ENCODE measurements around the gene NTMT1. TPM values are rescaled to one million over a fixed set of nuclear protein-coding genes. Genes with fewer than 3 reads are reported as not detected.
"Not testable (repeated sequence)": the region's sequence is repeated elsewhere in the genome, so short reads cannot be mapped to it uniquely, and the experiment has no call there.

Gene NTMT1
- total RNA-seq, 1 experiment from 2014 or later: 21.5 TPM

GRCh38 chr9:129654554-129655040, 28.6 kb downstream of the NTMT1 start:
- no peak for DNase-seq (ENCODE audit: low read depth)

- no peak for DNase-seq (ENCODE audit: low read depth)
Observed at GRCh38 chr9:129655154-129655553, 29.2 kb downstream of the NTMT1 start.

DNA sequence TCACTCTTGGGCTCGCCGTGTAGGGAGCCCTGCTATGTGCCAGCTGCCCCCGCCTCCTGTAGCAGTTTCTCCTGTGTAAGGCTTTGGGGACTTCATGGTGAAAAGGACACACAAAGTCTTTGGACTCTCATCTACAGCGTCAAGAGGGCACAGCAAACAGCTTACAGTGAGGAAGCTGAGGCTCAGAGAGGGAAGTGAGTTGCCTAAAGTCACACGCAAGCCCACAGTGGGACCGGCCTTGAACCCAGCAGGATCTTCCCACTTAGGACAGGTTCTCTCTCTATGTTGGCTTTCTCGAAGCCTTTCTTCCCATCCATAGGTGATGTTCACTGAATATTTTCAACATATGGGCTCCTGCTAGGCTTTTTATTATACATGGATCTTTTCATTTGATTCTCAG, 29.7 kb downstream of the NTMT1 start:
- no peak for DNase-seq (ENCODE audit: low read depth)

- peak; percentile 76 for DNase-seq (ENCODE audit: low read depth)
Observed at GRCh38 chr9:129656795-129657390, 30.9 kb downstream of the NTMT1 start.

- no peak for DNase-seq (ENCODE audit: low read depth)
Observed at GRCh38 chr9:129661029-129661428, 35.1 kb downstream of the NTMT1 start.

DNA sequence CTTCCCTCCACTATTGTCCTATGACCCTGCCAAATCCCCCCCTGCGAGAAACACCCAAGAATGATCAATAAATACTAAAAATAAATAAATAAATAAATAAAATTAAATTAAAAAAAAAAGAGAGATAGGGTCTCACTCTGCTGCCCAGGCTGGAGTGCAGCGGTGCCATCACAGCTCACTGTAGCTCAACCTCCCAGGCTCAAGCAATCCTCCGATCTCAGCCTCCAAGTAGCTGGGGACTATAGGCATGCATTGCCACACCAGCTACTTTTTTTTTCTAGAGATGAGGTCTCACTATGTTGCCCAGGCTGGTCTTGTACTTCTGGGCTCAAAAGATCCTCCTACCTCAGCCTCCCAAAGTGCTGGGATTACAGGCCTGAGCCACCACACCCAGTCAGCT, 36.3 kb downstream of the NTMT1 start:
- DNase-seq (ENCODE audit: low read depth): not testable (repeated sequence)

- DNase-seq (ENCODE audit: low read depth): no peak
Observed at GRCh38 chr9:129664746-129665388, 38.9 kb downstream of the NTMT1 start.

- DNase-seq (ENCODE audit: low read depth): peak; percentile 19
Observed at GRCh38 chr9:129665389-129665775, 39.4 kb downstream of the NTMT1 start, which contains the start of gene PRRX2. Gene PRRX2, plus strand, starts transcription at chr9:129665647. Its CDS starts 221 bp downstream, at chr9:129665868.

DNA sequence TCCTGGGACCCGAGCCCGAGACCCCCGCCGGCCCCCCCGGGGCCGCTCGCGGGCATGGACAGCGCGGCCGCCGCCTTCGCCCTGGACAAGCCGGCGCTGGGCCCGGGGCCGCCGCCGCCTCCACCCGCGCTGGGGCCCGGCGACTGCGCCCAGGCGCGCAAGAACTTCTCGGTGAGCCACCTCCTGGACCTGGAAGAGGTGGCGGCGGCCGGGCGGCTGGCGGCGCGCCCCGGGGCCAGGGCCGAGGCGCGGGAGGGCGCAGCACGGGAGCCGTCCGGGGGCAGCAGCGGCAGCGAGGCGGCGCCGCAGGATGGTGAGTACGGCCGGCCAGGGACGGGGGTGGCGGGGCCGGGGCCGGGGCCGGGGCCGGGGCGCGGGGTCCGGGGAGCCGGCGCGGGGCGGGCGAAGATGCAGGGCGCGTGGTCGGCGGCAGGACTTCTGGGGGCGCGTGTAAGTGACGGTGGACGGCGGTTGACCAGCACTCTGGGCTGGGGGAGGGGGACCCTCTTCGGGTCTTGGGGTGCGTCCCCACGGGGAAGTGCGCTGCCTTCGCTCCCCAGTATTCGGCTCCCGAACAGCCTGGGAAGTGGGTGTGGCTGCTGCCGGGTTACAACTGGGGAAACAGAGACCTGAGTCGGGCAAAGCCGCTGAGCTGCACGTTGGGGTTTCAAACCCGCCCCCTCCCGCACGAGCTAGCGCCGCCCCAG, 40.0 kb downstream of the NTMT1 start:
- DNase-seq (ENCODE audit: low read depth): no peak

DNA sequence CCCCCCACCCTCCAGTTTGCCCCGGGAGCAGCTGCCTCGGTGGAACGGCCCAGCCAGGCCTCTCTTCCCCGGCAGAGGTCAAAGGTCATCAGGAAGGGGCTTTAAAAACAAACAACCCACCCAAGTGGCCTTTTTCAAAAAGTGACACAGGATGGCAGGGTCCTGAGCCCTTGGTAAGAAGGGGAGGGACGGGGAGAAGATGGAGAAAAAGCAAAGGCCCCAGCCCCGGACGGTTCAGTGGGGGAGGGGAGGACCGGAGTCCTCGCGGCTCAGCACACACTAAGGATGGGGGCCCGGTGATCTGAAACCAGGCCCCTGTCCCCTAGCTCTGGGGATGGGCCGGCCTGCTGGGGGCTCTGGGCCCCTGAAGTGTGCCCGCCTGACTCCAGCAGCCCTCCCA, 40.6 kb downstream of the NTMT1 start:
- DNase-seq (ENCODE audit: low read depth): no peak

DNA sequence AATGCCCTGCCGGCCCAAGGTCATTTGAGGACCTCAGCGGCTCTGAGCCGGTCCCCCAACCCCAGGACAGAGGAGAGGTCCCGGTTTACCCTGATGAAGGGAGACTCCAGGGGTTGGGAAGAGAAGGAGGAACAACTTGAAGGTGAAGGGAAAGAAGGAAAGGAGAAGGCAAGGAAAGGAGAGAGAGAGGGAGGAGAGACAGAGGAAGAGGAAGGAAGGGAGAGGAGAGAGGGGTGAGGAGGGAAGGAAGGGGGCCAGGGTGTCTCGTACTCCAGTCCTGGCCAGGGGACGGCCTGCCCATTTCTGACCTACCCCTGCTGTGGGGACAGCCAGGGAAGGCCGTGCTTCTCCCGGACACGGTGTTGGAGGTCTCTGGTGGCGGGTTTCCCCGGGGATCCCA, 41.4 kb downstream of the NTMT1 start:
- DNase-seq (ENCODE audit: low read depth): no peak

GRCh38 chr9:129667850-129668249, 41.9 kb downstream of the NTMT1 start:
- DNase-seq (ENCODE audit: low read depth): no peak

GRCh38 chr9:129669141-129669718, 43.3 kb downstream of the NTMT1 start:
- peak; percentile 56 for DNase-seq (ENCODE audit: low read depth)

DNA sequence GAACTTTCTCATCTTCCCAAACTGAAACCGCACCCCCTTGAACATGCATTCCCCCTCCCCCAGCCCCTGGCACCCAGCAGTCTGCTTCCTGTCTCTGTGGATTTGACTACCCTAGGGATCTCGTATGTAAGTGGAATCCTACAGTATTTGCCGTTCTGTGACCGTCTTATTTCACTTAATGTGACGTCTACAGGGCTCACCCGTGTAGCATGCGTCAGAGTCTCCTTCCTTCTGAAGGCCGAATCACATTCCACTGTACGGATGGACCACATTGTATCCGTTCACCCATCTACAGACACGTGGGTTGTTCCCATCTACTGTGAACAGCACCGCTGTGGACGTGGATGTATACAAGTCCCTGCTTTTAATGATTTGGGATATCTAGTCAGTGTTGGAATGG, 44.0 kb downstream of the NTMT1 start:
- DNase-seq (ENCODE audit: low read depth): no peak

DNA sequence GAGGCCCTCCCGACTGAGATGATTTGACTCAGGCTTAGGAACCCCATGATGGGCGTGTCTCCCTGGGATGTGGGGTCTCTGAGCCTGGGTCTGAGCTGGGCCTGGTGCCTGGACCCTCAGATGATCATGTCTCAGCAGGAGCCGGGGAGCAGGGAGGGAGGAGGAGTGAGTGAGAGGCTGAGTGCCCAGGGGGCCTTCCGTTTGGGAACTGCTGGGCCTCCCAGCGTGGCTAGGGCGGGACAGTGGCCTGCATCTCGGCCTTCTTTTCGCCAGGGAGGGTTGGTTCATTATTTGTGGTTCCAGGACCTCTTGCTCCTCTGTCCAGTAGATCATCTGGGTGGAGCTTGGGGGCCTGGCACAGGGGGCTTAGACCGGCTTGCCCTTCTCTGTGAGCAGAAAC, 45.1 kb downstream of the NTMT1 start:
- no peak for DNase-seq (ENCODE audit: low read depth)

GRCh38 chr9:129671519-129671918, 45.6 kb downstream of the NTMT1 start:
- no peak for DNase-seq (ENCODE audit: low read depth)

GRCh38 chr9:129672702-129673101, 46.7 kb downstream of the NTMT1 start:
- DNase-seq (ENCODE audit: low read depth): no peak

DNA sequence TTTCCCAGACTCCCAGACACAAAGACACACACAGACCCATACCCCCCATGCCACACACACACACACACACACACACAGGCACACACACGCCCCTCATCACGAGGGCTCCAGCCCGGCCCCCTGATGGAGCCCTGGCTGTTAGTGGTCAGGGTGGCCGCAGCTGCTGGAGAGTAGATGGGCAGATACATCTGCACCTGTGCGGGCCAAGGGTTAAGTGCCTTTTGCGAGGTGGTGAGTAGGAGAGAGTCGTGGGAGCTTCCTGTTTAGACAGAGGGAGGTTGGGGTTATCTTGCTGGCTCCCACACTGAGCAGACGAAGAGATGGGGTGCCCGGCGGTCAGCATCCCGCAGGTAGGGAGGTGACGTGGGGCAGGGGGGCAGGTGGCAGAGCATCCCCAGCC, 47.6 kb downstream of the NTMT1 start:
- no peak for DNase-seq (ENCODE audit: low read depth)

DNA sequence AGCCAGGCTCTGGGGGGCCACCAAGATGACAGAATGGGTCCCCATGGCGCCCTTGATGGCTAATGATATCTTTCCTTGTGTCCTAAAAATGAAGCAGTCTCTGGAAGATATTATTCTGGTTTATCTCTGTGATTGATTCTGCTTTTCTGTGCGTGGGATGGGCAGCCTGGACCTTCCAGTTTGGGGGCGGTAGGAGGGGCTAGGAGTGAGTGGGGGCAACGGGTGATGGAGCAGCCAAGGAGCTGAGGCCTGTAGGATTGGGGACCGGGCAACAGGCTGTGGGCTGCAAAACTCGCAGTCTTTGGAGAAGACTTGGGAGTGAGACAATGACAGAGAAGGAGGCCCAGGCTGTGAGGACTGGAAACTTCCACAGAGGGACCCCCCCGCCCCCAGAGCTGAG, 48.3 kb downstream of the NTMT1 start:
- no peak for DNase-seq (ENCODE audit: low read depth)

DNA sequence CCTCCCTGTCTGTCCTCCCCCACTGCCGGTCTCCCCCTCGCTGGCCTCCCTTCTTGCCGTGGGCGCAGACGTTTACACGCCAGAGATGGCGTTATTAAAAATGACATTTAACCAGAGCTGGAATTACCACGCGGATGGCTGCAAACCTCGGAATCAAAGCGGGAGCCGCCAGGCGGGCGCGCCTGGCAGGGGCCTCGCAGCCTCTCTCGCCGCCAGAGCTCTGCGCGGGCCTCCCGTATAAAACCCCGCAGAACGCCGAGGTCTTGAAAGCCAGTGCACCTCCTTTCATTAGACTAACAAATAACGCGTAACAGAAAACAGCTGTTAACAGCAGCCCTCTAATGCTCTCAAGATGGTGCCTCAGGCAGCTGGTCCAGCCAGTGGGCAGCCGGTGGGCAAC, 49.7 kb downstream of the NTMT1 start:
- no peak for DNase-seq (ENCODE audit: low read depth)

DNA sequence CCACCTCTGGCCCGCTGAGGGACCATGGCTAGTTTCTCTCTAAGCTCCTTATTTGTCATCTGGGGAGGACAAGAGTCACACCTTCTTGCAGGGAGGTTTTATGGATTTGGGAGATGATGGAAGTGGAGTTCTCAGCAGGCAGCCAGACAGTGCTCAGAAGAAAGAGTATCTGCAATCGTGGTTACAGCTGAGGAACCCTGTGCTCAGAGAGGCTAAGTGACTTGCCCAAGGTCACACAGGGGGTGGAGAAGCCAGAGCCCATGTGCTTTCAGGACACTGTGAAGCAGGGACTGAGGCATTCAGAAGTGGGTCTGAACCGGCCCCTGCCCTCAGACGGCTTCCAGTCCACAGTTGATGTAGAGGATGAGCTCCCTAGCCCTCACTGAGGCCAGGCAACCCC, 50.3 kb downstream of the NTMT1 start:
- DNase-seq (ENCODE audit: low read depth): no peak

GRCh38 chr9:129676975-129677374, 51.0 kb downstream of the NTMT1 start:
- peak; percentile 31 for DNase-seq (ENCODE audit: low read depth)

- DNase-seq (ENCODE audit: low read depth): no peak
Observed at GRCh38 chr9:129677456-129677855, 51.5 kb downstream of the NTMT1 start.
